Body of pancreas (tissue), 4 donors: ENCODE data around the gene HSPE1. TPM values are rescaled to one million over a fixed set of nuclear protein-coding genes. Genes with fewer than 3 reads are reported as not detected.
"Not testable (repeated sequence)": the region's sequence is repeated elsewhere in the genome, so short reads cannot be mapped to it uniquely, and the experiment has no call there.

Experiments used
- ATAC-seq: fragments of 150-250 bp; one replicate; pipeline ENCODE4 v1.9.1; 2016
- DNase-seq, 4 donors: peaks; one replicate each; pipeline ENCODE4 v3.0.0-alpha.2; 2019
- H3K27ac ChIP-seq, 4 donors: fragments of 200-600 bp; sonication (generic); 1 replicate in 3 of 4; 2 replicates in 1 of 4; pipeline versions ENCODE4 v1.5.1 to v1.6.1; 2016 to 2019; ENCODE audit warnings: mild to moderate bottlenecking in 1 of 4, mixed read lengths in 1 of 4, moderate library complexity in 1 of 4
- H3K27me3 ChIP-seq, 2 donors: fragments of 200-600 bp; sonication (generic); one replicate each; pipeline ENCODE4 v1.6.0; 2016; ENCODE audit warnings: mild to moderate bottlenecking in 1 of 2
- H3K36me3 ChIP-seq, 2 donors: fragments of 200-600 bp; sonication (generic); replicated peaks in 1 of 2; 2 replicates each; pipeline ENCODE4 v1.5.1; 2016; ENCODE audit warnings: low read depth in 2 of 2; ENCODE audit not compliant: insufficient read depth in 1 of 2
- H3K4me1 ChIP-seq: fragments of 200-600 bp; sonication (generic); one replicate; pipeline ENCODE4 v1.6.0; 2016
- H3K4me3 ChIP-seq, 2 donors: fragments of 200-600 bp; sonication (generic); 1 replicate in 1 of 2; 2 replicates in 1 of 2; pipeline ENCODE4 v1.5.1; 2016 to 2019
- H3K9me3 ChIP-seq, 3 donors: fragments of 200-600 bp; sonication (generic); 1 replicate in 2 of 3; 2 replicates in 1 of 3; pipeline ENCODE4 v1.5.1; 2016
- CTCF ChIP-seq, 7 experiments: fragments of 450-650 bp in 4 of 7; fragments of 200-600 bp in 3 of 7; sonication (generic) in 3 of 7; IDR thresholded peaks; one replicate each; pipeline ENCODE4 v1.5.1; 2016 to 2019; ENCODE audit warnings: antibody characterized with exemption in 7 of 7
- POLR2A ChIP-seq, 3 donors: fragments of 450-650 bp; IDR thresholded peaks; one replicate each; pipeline ENCODE4 v1.6.1; 2016; ENCODE audit warnings: antibody characterized with exemption in 3 of 3, mild to moderate bottlenecking in 2 of 3
- WGBS, 2 donors: methylation state at CpG; one replicate each; pipeline ENCODE4 v1.1.5; 2017; 5-methylcytosine and 5-hydroxymethylcytosine counted together
- intact Hi-C: fragments of 100-400 bp; cut with DNase I; formaldehyde crosslinking; loops from one replicate; pipeline ENCODE4 v1.15.1; 2023
- small RNA-seq: library from RNA; depleted of rRNA; stranded (forward); fragments of <200 nt; gene quantifications from one replicate; pipeline ENCODE3, GENCODE V24; 2016
- total RNA-seq, 2 donors: library from RNA; depleted of rRNA; stranded (reverse); fragments of >200 nt; gene quantifications; one replicate each; pipeline ENCODE4 v1.1.0, GENCODE V29; 2016

Gene HSPE1
- total RNA-seq, 2 donors from 2014 or later = 40.2 to 99.5 TPM

- 87 to 89% methylated on average over 5 of the region's 5 CpGs for WGBS, 2 donors
- no peak for DNase-seq
- Histone ChIP-seq H3K36me3 (peaks cover 0 to 17% of the 10 kb centered on the region in 2 donors), H3K9me3 (no peaks in the 10 kb centered on the region), H3K4me1 (no peaks in the 10 kb centered on the region), H3K4me3 (no peak overlapping the region), H3K27ac (no peak overlapping the region), H3K27me3 (no peaks in the 10 kb centered on the region)
- ATAC-seq = no peak
- TF ChIP-seq POLR2A (IDR thresholded peaks at IDR 0.05) = no peak
- TF ChIP-seq CTCF (IDR thresholded peaks at IDR 0.05) = no peak
- intact Hi-C loops = no loop called here
Measured at GRCh38 chr2:197547163-197547900, 47.2 kb downstream of the HSPE1 start.

- intact Hi-C loops = no loop called here
- no peaks in the 10 kb centered on the region for H3K9me3 ChIP-seq
- no peak overlapping the region for H3K27ac ChIP-seq
- TF ChIP-seq CTCF (IDR thresholded peaks at IDR 0.05) = no peak
- TF ChIP-seq POLR2A (IDR thresholded peaks at IDR 0.05) = no peak
- 84 to 98% methylated on average over 5 of the region's 5 CpGs for WGBS, 2 donors
- no peaks in the 10 kb centered on the region for H3K4me1 ChIP-seq
- ATAC-seq (no peak), DNase-seq (no peak)
- no peak overlapping the region for H3K4me3 ChIP-seq
- H3K27me3 ChIP-seq = no peaks in the 10 kb centered on the region
- peaks cover 0 to 19% of the 10 kb centered on the region in 2 donors for H3K36me3 ChIP-seq
Measured at GRCh38 chr2:197548582-197548981, 48.4 kb downstream of the HSPE1 start.

- H3K27ac ChIP-seq, ATAC-seq, intact Hi-C loops, H3K9me3 ChIP-seq, H3K4me1 ChIP-seq, H3K4me3 ChIP-seq, H3K27me3 ChIP-seq, DNase-seq: not testable (repeated sequence)
- H3K36me3 ChIP-seq = peaks cover 0 to 18% of the 10 kb centered on the region in 2 donors
- 72 to 86% methylated on average over 2 of the region's 2 CpGs for WGBS, 2 donors
Measured at GRCh38 chr2:197551260-197551659, 51.1 kb downstream of the HSPE1 start.

Small RNAs within 50 kb of the gene (small RNA-seq; reads per million reads assigned to genes)
- gene AC020550.1 = not detected

Other genes with a start within 250 kb of the HSPE1 start
- 10 to 100 TPM; 12.2 TPM for gene ANKRD44, start 189.6 kb upstream of the HSPE1 start, total RNA-seq
- 100 to 1,000 TPM; 361 to 396 TPM for gene SF3B1, start 65.4 kb upstream of the HSPE1 start, total RNA-seq
- 1 to 10 TPM; 5.3 to 9.6 TPM for gene COQ10B, start 46.8 kb upstream of the HSPE1 start, total RNA-seq
- 100 to 1,000 TPM in 1 of 2 donors, 10 to 100 TPM in 1; 81.4 to 117 TPM for gene HSPD1, start 539 bp upstream of the HSPE1 start, total RNA-seq
- 10 to 100 TPM in 1 of 2 donors, 1 to 10 TPM in 1; 5.3 to 16.1 TPM for gene MOB4, start 15.7 kb downstream of the HSPE1 start, total RNA-seq
- 10 to 100 TPM in 1 of 2 donors, 1 to 10 TPM in 1; 1.3 to 11.9 TPM for gene RFTN2, start 175.2 kb downstream of the HSPE1 start, total RNA-seq
- 10 to 100 TPM in 1 of 2 donors, 1 to 10 TPM in 1; 6.5 to 12.2 TPM for gene MARS2, start 205.0 kb downstream of the HSPE1 start, total RNA-seq